HepG2 (cell line): ENCODE results near the gene SEC16A. TPM values are rescaled to one million over a fixed set of nuclear protein-coding genes. Genes with fewer than 3 reads are reported as not detected.

Source experiments
- CEBPB ChIP-seq: IDR thresholded peaks from 2 replicates; pipeline ENCODE4 v1.6.1; 2011; ENCODE audit warnings: low read depth, low read length, improper control_type of control experiment, borderline replicate concordance
- CEBPZ ChIP-seq: IDR thresholded peaks from 2 replicates; pipeline ENCODE4 v1.6.1; 2012; ENCODE audit warnings: low read length, improper control_type of control experiment
- EHMT2 ChIP-seq: fragments of 200-600 bp; sonication (generic); IDR thresholded peaks from 2 replicates; pipeline ENCODE4 v1.7.0; 2017; ENCODE audit warnings: antibody characterized with exemption, low read depth, low read length, borderline replicate concordance
- FOXM1 ChIP-seq: sonication (generic); formaldehyde crosslinking; IDR thresholded peaks from 2 replicates; pipeline ENCODE4 v1.5.0; 2020; ENCODE audit warnings: missing genetic modification reagents
- GTF2F1 ChIP-seq: fragments of 150-350 bp; IDR thresholded peaks from 2 replicates; pipeline ENCODE4 v1.6.1; 2014; ENCODE audit warnings: low read length
- GZF1 ChIP-seq: sonication (generic); formaldehyde crosslinking; IDR thresholded peaks from 2 replicates; pipeline ENCODE4 v1.5.1; 2020; ENCODE audit warnings: mild to moderate bottlenecking, missing genetic modification reagents
- HMGXB3 ChIP-seq: sonication (generic); formaldehyde crosslinking; IDR thresholded peaks from 2 replicates; pipeline ENCODE4 v1.4.0; 2020; ENCODE audit warnings: missing genetic modification reagents, borderline replicate concordance
- JUND ChIP-seq: sonication (generic); formaldehyde crosslinking; IDR thresholded peaks from 2 replicates; pipeline ENCODE4 v1.8.0; 2022; ENCODE audit warnings: mild to moderate bottlenecking, missing genetic modification reagents
- MED8 ChIP-seq: sonication (generic); formaldehyde crosslinking; IDR thresholded peaks from 2 replicates; pipeline ENCODE4 v1.8.1; 2023; ENCODE audit warnings: mild to moderate bottlenecking, missing genetic modification reagents; ENCODE audit not compliant: insufficient replicate concordance
- MIXL1 ChIP-seq: IDR thresholded peaks from 2 replicates; pipeline ENCODE4 v1.6.1; 2016
- NFATC3 ChIP-seq: sonication (generic); formaldehyde crosslinking; IDR thresholded peaks from 2 replicates; pipeline ENCODE4 v1.5.1; 2020; ENCODE audit warnings: mild to moderate bottlenecking, missing genetic modification reagents
- SCMH1 ChIP-seq: sonication (generic); formaldehyde crosslinking; IDR thresholded peaks from 2 replicates; pipeline ENCODE4 v1.9.0; 2021; ENCODE audit warnings: missing genetic modification reagents, mild to moderate bottlenecking, borderline replicate concordance
- TCF7 ChIP-seq: sonication (generic); IDR thresholded peaks from 2 replicates; pipeline ENCODE4 v1.6.1; 2016; ENCODE audit warnings: antibody characterized with exemption, low read depth
- U2AF1 ChIP-seq: fragments of 200-400 bp; formaldehyde crosslinking; optimal IDR thresholded peaks from 2 replicates; pipeline ENCODE3; 2017; ENCODE audit warnings: mild to moderate bottlenecking, low read depth, low read length
- ZNF230 ChIP-seq: sonication (generic); formaldehyde crosslinking; IDR thresholded peaks from 2 replicates; pipeline ENCODE4 v1.4.0; 2020; ENCODE audit warnings: mild to moderate bottlenecking, missing genetic modification reagents
- ZNF280D ChIP-seq: sonication (generic); formaldehyde crosslinking; IDR thresholded peaks from 2 replicates; pipeline ENCODE4 v1.5.1; 2020; ENCODE audit warnings: mild to moderate bottlenecking, missing genetic modification reagents
- ZNF567 ChIP-seq: sonication (generic); formaldehyde crosslinking; IDR thresholded peaks from 2 replicates; pipeline ENCODE4 v1.8.1; 2023; ENCODE audit warnings: mild to moderate bottlenecking, missing genetic modification reagents, borderline replicate concordance
- ZNF577 ChIP-seq: sonication (generic); formaldehyde crosslinking; IDR thresholded peaks from 2 replicates; pipeline ENCODE4 v1.4.0; 2020; ENCODE audit warnings: mild to moderate bottlenecking, low read depth, missing genetic modification reagents, borderline replicate concordance
- ZNF777 ChIP-seq: sonication (generic); formaldehyde crosslinking; IDR thresholded peaks from 2 replicates; pipeline ENCODE4 v1.4.0; 2020; ENCODE audit warnings: missing genetic modification reagents
- polyA plus RNA-seq, 8 experiments: library from polyadenylated mRNA; depleted of rRNA in 3 of 8; stranded (reverse) in 7 of 8; unstranded in 1 of 8; fragments of >200 nt; fragmentation: Illumina TruSeq in 4 of 8; extraction: Trizol in 4 of 8; gene quantifications; 2 replicates each; pipeline versions ENCODE4 v1.2.1 to v1.2.3, GENCODE V29; 2011 to 2016; ENCODE audit warnings: low read depth in 4 of 8, missing spikeins in 1 of 8, mixed read lengths in 1 of 8; ENCODE audit not compliant: insufficient read depth in 1 of 8
- total RNA-seq, 5 experiments: library from RNA; depleted of rRNA; stranded (reverse); fragments of >200 nt; fragmentation: Illumina TruSeq; extraction: Trizol; gene quantifications; 2 replicates each; pipeline ENCODE4 v1.2.3, GENCODE V29; 2016; ENCODE audit warnings: low read depth in 1 of 5

SEC16A gene
- total and polyA plus RNA-seq, 2 of the 13 experiments (the other 11 are each of a cell fraction or from before 2014, with no cell fraction given): 15.9 to 18.9 TPM

DNA sequence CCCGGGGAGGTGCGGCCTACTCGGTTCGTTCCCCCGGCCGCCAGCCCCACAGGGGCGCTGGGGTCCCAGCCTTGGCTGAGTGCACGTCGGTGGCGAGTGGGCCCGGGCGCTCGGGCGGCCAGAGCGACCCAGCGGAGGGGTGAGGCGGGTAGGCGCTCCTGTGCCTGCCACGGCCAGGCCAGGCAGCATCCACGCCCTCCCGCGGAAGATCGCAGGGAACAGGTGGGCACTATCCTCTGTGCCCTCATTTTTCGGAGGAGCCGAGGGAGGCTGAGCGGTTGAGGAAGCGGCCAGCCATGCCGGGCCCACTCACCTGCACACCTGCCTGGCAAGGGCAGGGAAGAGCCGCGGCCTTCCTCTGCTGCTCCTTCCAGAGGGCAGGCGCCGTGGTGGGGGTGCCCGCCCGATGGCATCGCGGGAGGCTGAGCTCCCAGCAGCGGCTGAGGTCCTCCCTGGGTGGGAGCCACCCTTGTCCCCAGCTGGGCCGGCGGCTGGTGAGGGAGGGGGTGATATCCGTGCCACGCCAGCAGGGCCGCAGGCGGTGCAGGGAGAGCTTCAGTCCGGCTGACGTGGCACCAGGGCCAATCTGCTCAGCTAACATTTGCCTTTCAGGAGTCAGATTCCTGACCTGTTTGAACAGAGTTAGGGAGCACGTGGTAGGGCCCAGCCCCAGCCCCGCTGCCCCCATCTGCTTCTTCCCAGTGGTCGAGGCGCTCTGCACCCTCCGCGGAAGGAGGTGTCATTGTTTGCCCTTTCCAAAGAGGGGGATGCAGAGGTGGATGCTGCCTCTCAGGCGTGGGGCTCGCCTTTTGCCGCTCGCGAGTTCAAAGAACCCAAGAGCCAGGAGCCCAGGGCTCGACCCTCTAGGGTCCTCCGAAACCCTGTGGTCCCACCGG, 1.6 kb upstream of the SEC16A start (continued):
- TF ChIP-seq ZNF280D (CRISPR knock-in tag) (no peak), JUND (CRISPR knock-in tag) (no peak), MED8 (CRISPR knock-in tag) (no peak), CEBPZ (no peak), MIXL1 (CRISPR knock-in tag) (no peak; the same call in 1 of the 2 replicates), FOXM1 (no peak), ZNF230 (no peak), GTF2F1 (no peak), GZF1 (CRISPR knock-in tag) (no peak), CEBPB (no peak), TCF7 (no peak), ZNF567 (CRISPR knock-in tag) (no peak), NFATC3 (no peak), U2AF1 (no peak), HMGXB3 (CRISPR knock-in tag) (no peak), ZNF777 (CRISPR knock-in tag) (no peak; the same call in 1 of the 2 replicates), ZNF577 (CRISPR knock-in tag) (no peak), SCMH1 (CRISPR knock-in tag) (no peak), EHMT2 (no peak)
